CD4-positive, alpha-beta T cell treated with Interleukin-12 subunit alpha and Interleukin-12 subunit beta, for 1 hour (primary cell): ENCODE results near the gene ARHGAP12.
A peak's percentile ranks its signal among the peaks of the same experiment; 100 is the strongest.
"Not testable (repeated sequence)": the region's sequence is repeated elsewhere in the genome, so short reads cannot be mapped to it uniquely, and the experiment has no call there.

Source experiments
- DNase-seq: peaks from one replicate; pipeline ENCODE4 v3.0.0-alpha.2; 2020

ARHGAP12 gene

DNA sequence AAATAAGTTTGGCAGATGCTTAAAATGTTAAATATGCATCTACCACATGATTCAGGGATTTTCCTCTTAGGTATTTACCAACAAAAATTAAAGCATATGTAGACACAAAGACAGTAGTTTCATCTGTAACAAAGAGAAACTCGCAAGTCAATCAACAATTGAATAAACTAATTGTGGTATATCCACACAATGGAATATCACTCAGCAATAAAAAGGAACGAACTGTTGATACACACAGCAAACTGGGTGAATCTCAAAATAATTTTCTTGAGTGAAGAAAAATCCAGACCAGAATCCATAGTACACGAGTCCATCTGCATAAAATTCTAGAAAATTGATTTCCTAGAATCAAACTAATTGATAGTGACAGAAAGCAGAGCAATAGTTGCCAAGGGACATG is 5.2 kb downstream of the ARHGAP12 start:
- no peak for DNase-seq

DNA sequence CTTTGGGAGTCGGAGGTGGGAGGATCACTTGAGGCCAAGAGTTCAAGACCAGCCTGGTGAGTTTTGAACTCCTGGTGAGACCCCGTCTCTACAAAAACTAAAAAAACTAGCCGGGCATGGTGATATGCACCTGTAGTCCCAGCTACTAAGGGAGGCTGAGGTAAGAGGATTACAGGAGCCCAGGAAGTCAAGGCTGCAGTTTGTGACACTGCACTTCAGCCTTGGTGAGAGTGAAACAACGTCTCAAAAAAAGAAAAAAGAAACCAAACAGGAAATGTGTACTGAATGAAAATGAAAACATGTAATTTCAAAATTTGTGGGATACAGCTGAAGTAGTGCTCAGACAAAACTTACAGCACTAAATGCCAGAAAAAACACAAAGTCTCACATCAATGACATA is 7.6 kb downstream of the ARHGAP12 start:
- DNase-seq: peak; percentile 2

DNA sequence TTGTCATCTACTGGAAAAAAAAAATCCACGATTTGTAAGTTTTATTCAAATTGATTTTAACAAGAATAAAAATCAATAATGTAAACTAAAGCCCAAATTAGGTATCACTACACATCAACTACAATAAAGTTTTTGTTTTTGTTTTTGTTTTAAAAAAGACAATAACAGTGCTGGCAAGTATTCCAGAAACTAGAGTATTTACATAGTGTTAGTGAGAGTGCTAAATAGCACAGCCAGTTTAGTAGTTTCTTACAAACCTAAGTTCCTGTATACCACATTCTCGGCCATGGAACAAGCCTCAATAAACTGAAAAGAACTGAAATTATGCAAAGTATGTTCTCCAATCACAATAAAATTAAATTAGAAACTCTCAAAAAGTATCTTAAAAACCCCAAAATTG is 8.1 kb downstream of the ARHGAP12 start:
- no peak for DNase-seq

DNA sequence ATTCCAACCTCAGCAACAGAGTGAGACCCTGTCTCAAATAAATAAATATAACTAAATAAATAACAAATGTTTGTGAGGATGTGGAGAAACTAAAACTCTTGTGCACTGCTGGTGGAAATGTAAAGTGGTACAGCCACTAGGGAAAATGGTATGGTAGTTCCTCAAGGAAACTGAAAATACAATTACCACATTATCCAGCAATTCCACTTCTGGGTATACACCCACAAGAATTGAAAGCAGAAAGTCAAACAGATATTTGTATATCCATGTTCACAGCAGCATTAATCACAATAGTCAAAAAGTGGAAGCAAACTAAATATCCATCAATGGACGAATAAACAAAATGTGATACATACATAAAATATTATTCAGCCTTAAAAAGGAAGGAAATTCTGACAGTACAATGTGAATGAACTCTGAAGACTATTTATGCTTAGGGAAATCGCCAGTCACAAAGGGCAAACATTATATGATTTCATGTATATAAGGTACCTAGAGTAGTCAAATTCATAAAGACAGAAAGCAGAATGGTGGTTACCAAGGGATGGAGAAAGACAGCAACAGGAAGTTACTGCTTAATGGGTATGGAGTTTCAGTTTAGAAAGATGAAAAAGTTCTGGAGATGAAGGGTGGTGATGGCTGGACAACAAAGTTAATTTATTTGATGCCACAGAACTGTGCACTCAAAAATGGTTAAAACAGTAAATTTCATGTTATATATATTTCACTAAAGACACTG is 9.8 kb downstream of the ARHGAP12 start:
- no peak for DNase-seq

DNA sequence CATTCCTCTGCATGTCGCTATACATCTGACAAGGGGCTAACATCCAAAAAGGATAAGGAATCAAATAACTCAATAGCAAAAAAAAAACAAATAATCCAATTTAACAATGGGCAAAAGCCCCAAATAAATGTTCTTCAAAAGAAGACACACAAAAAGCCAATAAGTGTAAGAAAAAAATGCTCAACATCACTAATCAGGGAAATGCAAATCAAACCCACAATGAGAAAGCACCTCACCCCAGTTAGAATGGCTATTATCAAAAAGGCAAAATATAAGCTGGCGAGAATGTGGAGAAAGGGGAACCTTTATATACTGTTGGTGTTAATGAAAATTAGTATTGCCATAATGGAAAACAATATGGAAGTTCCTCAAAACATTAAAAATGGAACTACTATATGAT is 14.3 kb downstream of the ARHGAP12 start:
- no peak for DNase-seq

DNA sequence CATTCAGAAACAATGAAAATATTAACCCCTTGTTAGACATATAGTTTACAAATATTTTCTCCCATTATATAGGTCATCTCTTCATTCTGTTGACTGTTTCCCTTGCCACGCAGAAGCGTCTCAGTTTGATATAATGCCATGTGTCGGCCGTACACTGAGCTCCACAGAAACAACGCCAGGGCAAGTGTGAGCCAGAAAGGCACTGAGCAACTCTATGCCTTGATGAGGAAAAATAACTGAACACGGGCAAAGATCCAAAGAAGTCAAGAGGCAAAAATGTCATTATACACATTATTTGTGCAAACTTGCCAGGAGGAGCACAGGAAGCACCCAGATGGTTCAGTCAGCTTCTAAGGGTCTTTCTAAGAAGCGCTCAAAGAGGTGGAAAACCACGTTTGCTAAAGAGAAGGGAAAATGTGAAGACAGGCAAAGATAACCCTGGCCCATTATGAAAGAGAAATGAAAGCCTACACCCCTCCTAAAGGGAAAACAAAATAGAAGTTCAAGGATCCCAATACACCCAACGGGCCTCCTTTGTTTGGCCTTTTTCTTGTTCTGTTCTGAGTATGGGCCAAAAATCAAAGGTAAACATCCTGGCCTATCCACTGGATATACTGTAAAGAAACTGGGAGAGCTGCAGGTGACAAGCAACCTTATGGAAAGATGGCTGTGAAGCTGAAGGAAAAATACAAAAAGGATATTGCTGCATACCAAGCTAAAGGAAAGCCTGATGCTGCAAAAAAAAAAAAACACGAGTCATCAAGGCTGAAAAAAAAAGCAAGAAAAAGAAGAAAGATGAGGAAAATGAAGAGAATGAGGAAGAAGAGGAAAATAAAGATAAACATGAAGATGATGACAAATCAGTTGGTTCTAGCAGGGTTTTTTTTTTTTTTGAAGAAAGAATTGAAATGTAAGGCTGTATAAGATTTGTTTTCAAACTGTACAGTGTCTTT is 15.5 kb downstream of the ARHGAP12 start:
- DNase-seq: no peak

DNA sequence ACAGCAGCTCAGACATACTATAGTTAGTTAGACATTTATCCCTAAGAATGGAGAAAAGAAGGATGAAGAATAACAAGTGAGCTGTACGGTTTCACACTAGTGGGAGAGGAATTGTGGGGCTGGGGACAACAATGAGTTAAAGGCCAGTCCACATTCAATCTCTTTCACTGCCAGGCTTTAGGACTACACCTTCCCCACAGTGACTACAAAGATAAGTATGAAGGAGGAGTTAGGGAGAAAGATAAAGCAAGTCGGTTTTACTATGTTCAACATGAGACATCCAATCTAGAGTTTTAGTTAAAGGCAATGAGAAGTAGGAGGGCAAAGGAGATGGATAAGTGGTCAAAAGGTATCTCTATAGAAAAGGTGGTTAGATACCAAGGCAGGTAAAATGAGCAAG is 16.3 kb downstream of the ARHGAP12 start:
- DNase-seq: no peak

DNA sequence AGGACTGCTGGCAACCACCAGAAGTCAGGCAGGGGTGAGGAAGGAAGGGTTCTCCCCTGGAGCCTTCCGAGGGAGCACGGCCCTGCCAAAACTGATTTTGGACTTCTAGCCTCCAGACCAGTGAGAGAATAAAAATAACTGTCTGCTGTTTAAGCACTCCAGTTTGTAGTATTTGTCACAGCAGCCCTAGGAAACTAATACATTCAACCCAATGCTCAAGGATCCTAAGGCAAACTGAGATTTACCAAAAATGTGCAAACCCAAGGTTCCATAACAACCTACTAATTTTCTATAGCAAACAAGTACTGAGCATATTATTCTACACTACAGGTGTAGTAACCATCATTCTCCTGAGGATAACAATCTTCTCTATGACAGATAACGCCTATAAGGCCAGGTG is 18.6 kb downstream of the ARHGAP12 start:
- DNase-seq: no peak

DNA sequence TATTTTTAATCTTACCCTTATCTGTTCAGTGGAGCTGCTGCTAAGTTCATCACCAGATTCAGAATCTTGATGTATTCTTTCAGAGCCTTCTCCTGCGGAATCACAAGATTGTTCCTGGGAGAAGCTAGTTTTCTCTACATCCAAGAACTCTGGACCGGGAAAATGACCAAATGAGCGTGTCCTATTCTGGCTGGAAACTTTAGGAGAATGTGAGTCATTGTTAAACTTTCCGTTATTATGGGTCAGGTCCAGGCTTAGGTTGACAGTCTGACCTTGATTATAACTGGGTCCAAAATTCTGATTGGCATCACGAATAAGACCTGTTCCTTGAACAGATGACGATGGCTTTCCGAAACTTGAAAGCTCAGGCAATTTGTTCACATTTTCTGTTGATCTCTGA is 20.5 kb downstream of the ARHGAP12 start:
- DNase-seq: no peak

DNA sequence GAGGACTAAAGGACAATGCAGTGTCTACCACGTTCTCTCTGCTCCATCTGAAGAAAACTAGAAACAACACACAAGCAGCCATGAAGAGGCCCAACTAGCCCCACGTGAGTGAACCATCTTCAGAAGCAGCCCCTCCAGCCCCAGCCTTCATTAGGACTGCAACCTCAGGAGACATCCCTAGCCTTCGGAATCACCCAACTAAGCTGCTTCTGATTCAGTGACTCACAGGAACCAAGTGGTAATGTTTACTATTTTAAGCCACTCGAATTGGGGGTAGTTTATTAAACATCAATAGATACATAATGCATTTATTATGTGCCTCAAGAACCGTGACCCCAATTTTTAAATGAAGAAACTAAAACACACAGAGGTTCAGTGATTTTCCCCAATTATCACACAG is 22.6 kb downstream of the ARHGAP12 start:
- DNase-seq: no peak

DNA sequence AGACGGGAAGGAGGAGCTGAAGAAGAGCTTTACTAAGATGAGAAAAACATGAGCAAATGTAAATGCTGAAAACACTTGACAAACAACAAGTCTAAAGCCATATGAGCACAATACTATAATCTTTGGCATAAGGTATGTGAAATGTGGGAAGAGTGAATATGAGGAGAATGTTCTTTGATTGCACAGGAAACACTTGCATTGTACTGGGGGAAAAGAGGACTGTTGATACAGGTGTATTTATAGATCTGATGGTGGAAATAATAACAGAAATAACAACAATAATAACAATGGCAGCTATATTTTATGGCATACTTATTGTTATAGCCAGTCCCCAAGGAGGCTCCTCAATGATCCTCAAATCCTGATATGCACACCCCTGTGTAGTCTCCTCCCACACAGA is 23.0 kb downstream of the ARHGAP12 start:
- DNase-seq: no peak

DNA sequence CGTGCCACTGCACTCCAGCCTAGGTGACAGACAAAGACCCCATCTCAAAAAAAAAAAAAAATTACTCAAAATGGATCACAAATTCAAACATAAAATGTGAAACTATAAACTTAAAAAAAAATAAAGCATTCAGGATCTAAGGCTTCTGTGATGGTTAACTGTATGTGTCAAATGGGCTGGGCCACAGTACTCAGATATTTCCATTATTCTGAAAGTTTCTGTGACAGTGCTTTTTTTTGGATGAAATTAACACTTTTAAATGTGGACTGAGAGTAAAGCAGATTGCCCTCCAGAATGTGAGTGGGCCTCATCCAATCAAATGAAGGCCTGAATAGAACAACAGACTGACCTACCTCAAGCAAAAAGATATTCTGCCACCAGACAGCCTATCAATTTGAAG is 26.0 kb downstream of the ARHGAP12 start:
- DNase-seq: no peak

DNA sequence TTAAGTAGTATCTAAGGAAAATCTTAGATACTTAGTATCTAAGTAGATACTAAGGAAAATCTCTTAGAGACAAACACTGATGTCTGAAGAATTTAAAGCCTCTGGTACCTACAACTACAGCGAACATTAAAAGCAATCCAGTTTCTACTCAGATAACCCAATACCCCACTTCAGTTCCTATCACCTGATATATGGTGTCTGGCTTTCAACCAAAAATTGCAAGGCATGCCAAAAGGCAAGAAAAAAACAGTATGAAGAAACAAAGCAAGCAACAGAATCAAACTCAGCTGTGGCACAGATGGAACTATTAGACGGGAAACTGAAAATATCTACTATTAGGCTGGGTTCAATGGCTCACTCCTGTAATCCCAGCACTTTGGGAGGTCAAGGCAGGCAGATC is 31.1 kb downstream of the ARHGAP12 start:
- no peak for DNase-seq

DNA sequence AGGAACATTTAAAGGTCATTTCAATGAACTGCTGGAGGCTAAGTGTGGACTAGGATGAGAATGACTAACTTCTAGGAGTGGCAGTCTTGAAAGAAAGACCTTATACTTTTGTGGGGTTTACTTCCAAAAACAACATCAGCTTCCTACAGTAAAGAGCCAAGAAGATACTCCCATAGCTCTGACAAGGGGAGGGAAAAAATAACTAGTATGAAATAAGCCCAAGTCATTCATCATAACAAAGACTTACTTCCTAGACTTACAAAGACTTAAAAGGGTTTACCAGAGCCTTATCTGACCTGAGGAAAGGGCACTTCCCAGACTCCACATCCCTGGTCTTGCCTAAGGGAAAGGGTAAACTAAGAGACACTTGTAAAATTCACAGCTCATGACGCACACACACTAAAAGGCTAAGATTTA is 31.7 kb downstream of the ARHGAP12 start:
- no peak for DNase-seq

DNA sequence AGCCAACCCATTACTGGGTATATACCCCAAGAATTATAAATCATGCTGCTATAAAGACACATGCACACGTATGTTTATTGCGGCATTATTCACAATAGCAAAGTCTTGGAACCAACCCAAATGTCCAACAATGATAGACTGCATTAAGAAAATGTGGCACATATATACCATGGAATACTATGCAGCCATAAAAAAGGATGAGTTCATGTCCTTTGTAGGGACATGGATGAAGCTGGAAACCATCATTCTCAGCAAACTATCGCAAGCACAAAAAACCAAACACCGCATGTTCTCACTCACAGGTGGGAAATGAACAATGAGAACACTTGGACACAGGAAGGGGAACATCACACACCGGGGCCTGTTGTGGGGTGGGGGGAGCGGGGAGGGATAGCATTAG is 32.9 kb downstream of the ARHGAP12 start:
- not testable (repeated sequence) for DNase-seq

DNA sequence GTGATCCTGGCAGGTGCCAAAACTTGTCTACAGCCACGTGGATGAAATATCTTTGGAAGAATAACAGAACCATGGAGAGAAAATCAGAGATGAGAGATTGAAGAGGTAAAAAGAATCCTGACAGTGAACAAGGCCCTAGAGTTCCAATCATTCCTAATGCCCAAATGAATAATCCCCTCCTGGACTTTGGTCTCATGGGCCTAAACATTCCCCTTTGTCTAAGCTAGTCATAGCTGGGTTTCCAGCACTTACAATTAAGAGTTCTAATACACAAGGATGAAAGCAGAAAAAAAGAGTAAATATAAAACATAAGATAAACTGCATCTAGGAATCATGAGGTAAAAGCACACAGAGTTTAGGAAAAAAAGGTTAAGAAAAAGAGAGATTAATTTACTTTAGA is 40.2 kb downstream of the ARHGAP12 start:
- DNase-seq: no peak

DNA sequence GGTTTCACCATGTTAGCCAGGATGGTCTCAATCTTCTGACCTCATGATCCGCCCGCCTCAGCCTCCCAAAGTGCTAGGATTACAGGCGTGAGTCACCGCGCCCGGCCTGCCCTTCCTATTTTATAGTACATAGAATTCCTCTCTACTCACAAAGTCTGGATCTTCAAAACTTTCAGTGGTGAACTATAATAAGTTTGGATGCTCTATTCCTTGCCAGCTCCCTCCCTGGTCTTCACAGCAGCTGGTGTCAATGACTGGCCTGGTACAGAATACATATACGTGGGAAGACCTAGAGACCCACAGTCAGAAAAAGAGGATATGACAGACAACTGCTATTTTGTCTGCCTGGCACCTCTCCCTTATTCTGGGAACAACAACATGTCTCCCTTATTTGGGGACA is 40.8 kb downstream of the ARHGAP12 start:
- DNase-seq: no peak

DNA sequence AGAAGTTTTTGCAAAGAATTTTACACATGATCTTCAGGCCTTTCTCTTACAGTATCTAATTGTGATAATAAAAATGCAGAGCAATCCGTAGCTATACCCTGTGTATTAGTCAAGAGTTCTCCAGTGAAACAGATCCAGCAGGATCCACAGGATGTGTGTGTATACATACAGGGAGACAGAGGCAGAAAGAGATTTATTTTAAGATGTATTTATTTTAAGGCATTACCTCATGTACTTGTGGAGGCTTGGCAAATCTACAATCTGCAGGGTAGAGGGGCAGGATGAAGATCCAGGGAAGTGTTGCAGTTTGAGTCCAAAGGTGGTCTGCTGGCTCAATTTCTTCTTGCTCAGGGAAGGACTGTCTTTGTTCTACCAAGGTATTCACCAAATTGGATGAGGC is 41.7 kb downstream of the ARHGAP12 start:
- DNase-seq: no peak

DNA sequence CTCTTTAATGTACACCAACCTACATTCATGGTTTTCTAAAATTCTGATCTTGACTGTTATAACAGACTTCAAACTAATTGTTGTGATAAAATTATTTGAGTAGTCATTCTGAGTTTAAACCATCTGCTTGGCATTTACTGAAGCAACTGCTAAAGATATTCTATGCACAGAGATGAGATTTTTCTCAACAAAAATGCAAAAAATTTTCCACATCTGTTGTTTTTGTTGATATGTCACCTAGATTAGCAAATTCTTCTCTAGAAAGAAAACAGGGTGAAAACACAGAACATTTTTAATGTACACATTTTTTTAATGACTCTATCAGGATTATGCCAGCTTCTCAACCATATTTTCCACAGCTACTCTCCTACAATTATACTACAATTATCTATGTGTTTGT is 42.7 kb downstream of the ARHGAP12 start:
- DNase-seq: no peak

DNA sequence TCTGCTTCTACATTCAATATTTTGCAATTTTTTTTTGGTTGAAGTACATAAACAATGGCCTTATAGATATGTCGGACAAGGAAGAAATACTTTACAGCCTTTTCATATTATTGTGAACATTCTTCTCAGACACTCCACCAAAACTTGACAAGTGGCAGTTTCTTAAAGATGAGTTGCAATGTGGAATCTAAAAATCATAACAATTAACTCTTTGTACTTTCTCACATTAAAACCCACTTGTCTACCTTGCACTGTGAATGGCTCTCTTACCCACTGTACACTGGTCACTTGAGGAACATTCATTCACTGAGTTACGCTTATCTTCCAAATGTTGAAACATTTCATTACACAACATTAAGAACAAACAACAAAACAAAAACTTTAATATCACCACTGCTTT is 44.2 kb downstream of the ARHGAP12 start:
- DNase-seq: no peak

DNA sequence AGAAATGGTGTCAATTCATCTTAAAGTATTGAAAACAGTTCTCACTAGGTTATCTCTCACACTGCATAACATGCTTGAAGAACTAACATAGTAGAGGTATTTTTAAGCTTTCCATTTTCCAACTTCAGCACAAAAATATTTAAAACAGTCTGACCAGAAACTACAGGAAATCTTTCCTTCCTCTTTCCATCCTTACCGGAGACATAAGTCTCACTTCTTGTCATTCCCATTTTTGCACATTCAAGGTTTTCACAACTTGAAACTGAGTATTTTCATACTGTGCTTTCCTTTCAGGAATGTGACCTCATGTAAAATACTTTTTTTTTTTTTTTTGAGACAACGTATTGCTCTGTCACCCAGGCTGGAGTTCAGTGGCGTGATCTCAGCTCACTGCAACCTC is 45.2 kb downstream of the ARHGAP12 start:
- no peak for DNase-seq

DNA sequence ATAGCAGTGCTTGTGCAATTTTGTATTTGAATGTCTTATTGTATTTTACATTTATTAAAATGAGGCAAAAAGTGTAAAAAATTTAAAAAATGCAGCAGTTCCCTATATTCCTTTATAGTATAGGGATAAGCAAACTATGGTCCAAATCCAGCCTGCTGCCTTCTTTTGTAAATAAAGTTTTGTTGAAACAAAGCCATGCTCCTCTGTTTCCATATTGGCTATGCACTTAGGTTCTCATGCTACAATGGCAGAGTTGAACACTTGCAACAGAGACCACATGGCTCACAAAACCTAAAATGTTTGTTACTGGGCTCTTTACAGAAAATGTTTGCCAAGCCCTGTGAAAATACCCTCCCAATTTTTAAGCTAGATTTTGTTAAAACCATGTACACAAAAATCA is 50.1 kb downstream of the ARHGAP12 start:
- no peak for DNase-seq

DNA sequence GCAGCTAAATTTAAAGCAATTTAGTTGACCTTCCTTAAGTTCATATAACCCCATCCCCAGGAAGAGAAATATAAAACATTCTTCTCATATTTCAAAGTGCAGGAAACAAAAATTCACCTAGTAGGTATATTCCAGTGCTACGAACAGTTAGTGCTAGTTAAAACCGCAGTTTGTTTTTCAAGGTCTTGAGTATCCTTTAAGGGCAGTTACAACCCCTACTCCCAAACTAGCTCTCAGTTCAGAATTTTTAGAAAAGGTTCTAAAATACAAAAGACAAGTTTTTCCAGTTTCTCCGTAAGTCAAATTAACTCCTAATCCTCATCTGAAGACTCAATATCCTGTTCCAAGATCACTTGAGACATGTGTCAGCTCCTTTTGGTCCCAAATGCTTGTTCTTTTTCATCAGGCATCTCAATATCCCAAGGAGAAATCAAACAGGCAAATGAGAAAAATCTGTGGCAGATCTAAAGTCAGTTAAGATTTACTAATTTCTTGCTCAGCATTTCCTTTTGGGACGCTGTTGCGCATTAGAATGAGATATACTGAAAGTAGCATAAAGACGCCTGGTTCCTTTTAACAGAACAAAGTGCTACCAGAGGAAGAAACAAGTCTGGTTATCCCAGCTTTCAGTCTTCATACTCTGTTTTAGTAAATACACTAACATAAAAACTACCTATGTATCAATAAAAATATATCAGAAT is 51.8 kb downstream of the ARHGAP12 start:
- no peak for DNase-seq

DNA sequence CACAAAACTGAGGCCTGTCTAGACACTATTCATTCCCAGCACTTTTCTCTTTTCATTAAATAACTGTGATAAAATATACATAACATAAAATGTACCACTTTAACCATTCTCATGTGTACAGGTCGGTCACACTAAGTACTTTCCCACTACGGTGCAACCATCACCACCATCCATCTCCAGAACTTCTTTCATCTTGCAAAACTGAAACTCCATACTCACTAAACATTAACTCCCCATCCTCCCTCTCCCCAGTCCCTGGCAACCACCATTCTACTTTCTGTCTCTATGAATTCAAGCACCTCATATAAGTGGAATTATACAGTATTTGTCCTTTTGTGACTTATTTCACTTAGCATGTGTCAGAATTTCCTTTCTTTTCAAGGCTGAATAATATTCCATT is 53.0 kb downstream of the ARHGAP12 start:
- DNase-seq: no peak
